Measurements from ENCODE around the gene IRX6.

Gene IRX6

DNA sequence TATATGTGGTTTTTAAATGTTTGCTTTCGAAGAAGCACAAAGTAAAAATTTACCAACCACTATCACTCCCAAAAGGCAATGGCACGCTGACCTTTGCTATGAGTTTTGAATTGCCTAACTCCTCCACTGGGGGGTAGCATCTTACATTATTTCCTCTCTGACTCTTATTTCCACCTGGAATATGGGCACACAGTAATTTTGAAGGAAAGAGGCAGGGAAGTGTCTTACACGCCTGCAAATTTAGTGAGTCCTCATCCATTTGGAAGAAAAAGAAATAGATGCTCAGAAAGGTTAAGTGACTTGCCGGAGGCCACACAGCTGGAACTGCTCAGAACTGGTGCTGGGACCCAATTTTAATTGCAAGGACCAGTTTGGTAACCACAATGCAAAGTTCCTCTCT is 29.9 kb upstream of the IRX6 start:
- Mint-ChIP-seq H3K36me3 (ENCODE audit: low read depth) (no peaks in the 10 kb centered on the region), H3K4me3 (no peak overlapping the region), H3K4me1 (ENCODE audit: low read depth) (no peaks in the 10 kb centered on the region), H3K27me3 (peaks cover 2% of the 10 kb centered on the region), H3K9me3 (no peaks in the 10 kb centered on the region), H3K27ac (no peak overlapping the region)
- intact Hi-C loops (cut with micrococcal nuclease), result no loop called here

DNA sequence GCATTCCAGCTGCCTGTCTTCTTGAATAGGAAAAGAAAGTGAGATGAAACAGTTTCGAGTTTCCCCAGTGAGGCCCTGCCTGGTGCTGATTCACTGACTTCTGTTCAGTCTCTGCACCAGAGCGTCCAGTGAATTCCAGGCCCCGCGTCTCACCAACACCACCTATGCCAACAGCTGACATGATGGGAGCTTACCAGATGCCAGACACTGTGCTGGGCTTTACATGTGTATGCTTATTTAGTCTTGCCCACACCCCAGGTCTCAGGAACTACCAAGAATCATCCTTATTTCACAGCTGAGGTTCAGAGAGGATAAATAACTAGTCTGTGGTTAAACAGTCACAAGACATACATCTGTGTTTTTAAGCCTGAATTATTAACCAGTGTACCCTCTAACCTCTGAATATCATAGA is 29.1 kb upstream of the IRX6 start:
- Mint-ChIP-seq H3K4me1 (ENCODE audit: low read depth) (no peaks in the 10 kb centered on the region), H3K36me3 (ENCODE audit: low read depth) (no peaks in the 10 kb centered on the region), H3K4me3 (no peak overlapping the region), H3K9me3 (no peaks in the 10 kb centered on the region), H3K27me3 (peaks cover 2% of the 10 kb centered on the region), H3K27ac (no peak overlapping the region)
- intact Hi-C loops (cut with micrococcal nuclease), result no loop called here

DNA sequence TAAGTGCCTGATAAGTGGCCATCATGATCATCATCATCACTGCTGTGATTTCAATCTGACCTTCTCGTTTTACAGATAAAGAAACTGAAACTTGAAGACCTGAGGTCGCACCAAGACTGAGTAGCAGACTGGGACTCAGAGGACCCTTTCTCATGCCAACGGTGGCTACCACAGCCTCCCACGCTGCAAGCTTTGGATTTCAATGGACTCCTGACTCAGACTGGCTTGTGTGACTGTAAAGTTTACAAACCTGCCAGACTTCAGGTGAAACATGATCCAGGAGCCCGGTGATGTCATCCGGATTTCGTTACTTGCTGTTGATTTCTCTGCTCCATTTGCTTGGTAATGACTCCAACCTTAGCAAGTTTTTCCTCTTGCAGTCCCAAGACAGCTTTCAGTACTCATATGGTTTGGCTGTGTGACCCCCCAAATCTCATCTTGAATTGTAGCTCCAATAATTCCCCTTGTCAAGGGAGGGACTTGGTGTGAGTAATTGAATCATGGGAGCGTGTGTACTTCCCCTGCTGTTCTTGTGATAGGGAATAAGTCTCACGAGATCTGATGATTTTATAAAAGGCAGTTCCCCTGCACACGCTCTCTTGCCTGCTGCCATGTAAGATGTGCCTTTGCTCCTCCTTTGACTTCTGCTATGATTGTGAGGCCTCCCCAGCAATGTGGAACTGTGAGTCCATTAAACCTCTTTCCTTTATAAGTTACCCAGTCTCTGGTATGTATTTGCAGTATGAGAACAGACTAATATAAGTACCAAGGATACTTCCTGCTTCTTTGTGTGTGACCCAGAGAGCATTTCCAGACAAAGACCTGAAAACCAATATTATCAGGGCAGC is 26.7 kb upstream of the IRX6 start:
- H3K36me3 Mint-ChIP-seq (ENCODE audit: low read depth), result no peaks in the 10 kb centered on the region
- no peaks in the 10 kb centered on the region for H3K4me1 Mint-ChIP-seq (ENCODE audit: low read depth)
- no peak overlapping the region for H3K4me3 Mint-ChIP-seq
- no peaks in the 10 kb centered on the region for H3K9me3 Mint-ChIP-seq
- H3K27me3 Mint-ChIP-seq, result peaks cover 10% of the 10 kb centered on the region
- intact Hi-C loops (cut with micrococcal nuclease), result no loop called here
- H3K27ac Mint-ChIP-seq, result no peak overlapping the region

DNA sequence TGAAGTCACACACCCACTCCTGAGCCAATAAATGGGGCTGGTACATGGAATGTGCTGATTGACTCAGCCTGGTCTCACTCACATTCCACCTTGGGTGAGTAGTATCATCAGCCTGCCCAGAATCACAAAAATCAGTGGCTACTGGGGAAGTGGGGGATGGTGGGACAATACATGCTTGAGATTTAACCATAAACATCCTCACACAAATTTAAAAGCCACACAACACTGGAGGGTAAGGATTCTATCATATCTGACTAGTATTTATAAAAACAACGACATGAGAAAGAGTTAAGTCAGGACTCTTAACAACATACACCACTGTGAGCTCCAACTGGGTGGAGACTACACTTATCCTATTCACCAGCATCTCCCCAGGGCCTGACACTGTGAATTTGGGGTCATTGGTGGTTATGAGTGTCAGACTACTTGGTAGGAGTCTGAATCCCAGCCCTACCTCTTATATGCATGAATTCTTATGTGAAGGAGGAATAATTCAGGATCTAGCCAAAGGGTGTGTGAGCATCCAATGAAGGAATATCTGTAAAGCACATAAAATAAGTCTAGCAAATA is 26.0 kb upstream of the IRX6 start:
- no peaks in the 10 kb centered on the region for H3K36me3 Mint-ChIP-seq (ENCODE audit: low read depth)
- peaks cover 14% of the 10 kb centered on the region for H3K27me3 Mint-ChIP-seq
- H3K4me1 Mint-ChIP-seq (ENCODE audit: low read depth), result no peaks in the 10 kb centered on the region
- no peak overlapping the region for H3K27ac Mint-ChIP-seq
- no peak overlapping the region for H3K4me3 Mint-ChIP-seq
- intact Hi-C loops (cut with micrococcal nuclease), result no loop called here
- H3K9me3 Mint-ChIP-seq, result no peaks in the 10 kb centered on the region

DNA sequence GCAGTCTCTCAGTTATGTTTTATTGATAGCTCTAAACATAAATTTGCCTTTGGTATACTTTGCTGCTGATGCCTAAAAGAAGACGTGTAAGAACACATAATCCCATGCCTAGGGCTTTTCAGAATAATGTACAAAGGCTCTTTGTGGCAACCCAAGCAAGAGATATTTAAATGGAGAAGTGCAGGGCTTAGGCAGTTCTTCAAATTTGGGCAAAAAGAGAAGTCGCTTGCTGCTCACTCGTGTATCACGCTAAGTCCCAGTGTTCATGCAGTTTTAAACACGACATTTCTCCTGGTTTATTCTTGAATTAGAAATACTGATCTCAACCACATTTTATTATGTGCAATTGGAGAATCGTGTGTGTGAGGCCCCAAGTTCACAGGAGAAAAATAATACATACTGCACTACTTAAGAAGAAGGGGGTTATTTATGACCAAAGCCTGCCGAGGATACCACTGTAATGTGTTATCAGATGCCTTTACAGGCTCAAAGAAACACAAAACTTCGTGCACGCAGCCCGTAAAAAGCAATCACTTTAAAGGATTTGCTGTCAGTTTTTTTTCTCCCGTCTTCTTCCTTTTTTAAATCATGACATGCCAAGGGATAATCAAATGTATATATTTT is 22.5 kb upstream of the IRX6 start:
- no peak overlapping the region for H3K27ac Mint-ChIP-seq
- intact Hi-C loops (cut with micrococcal nuclease), result no loop called here
- no peak overlapping the region for H3K4me3 Mint-ChIP-seq
- H3K4me1 Mint-ChIP-seq (ENCODE audit: low read depth), result no peaks in the 10 kb centered on the region
- no peaks in the 10 kb centered on the region for H3K36me3 Mint-ChIP-seq (ENCODE audit: low read depth)
- no peaks in the 10 kb centered on the region for H3K9me3 Mint-ChIP-seq
- peaks cover 14% of the 10 kb centered on the region for H3K27me3 Mint-ChIP-seq

DNA sequence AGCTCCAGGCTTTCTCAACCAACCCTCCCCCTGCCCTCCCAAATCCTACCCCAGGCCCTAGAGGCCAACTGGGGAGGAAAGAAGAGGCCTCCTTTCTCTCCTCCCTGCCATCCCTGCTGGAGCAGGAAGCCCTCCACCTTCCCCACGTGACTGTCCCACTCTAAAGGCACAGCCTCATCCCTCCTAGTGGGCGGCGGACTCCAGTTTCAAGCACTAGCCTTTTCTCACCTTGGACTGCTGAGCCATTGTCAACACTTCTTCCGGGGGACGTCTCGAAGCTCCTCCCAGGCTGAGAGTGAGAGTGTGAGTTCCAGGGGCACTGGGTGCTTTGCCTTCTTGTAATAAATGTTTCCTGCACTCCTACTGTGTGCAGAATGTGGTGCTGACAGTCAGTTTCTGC is 21.4 kb upstream of the IRX6 start:
- Mint-ChIP-seq H3K27me3 (peaks cover 16% of the 10 kb centered on the region), H3K36me3 (ENCODE audit: low read depth) (no peaks in the 10 kb centered on the region), H3K9me3 (no peaks in the 10 kb centered on the region), H3K27ac (no peak overlapping the region), H3K4me1 (ENCODE audit: low read depth) (no peaks in the 10 kb centered on the region), H3K4me3 (no peak overlapping the region)
- intact Hi-C loops (cut with micrococcal nuclease), result no loop called here

DNA sequence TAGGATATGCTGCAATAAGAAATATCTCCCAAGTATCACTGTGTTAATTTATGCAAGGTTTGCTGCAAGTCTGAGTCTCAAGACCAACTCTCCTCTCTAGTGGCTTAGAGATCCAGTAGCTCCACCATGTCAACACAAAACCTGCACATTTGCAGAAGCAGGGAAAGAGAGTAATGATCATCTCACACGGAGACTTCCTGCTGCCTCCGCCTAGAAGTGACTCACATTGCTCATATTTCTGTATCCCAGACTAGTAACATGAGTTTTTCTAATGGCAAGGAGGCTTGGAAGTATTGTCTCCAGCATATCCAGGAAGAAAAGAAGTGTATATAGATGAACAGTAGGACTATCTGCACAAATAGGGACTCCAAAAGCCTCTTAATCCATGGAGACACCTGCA is 15.0 kb upstream of the IRX6 start:
- no peaks in the 10 kb centered on the region for H3K4me1 Mint-ChIP-seq (ENCODE audit: low read depth)

DNA sequence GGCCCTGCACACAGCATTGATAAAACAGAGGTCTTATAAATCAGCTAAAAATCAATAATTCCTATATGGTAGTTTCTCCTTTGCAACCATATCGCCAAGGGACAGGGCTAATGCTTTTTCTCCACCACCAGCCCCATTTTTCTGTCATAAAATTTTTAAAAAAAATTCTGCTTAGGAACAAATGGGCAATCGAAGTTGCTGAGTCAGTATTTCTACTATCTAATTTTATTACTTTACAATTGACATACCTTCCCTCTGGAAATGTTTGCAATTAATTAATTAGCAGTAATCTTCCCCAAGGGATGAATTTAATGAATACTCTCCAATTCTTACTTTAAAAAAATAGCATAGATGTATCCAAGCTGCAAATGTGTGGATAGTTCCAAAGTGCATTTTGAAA is 1.7 kb upstream of the IRX6 start:
- H3K9me3 Mint-ChIP-seq, result no peaks in the 10 kb centered on the region
- H3K27ac Mint-ChIP-seq, result no peak overlapping the region
- intact Hi-C loops (cut with micrococcal nuclease), result no loop called here
- H3K4me1 Mint-ChIP-seq (ENCODE audit: low read depth), result peaks cover 9% of the 10 kb centered on the region
- peaks cover 65% of the 10 kb centered on the region for H3K27me3 Mint-ChIP-seq
- H3K36me3 Mint-ChIP-seq (ENCODE audit: low read depth), result no peaks in the 10 kb centered on the region
- no peak overlapping the region for H3K4me3 Mint-ChIP-seq

More for the DNA sequence above, 15.0 kb upstream of the IRX6 start:
- intact Hi-C loops (cut with micrococcal nuclease), result no loop called here
- Mint-ChIP-seq H3K36me3 (ENCODE audit: low read depth) (no peaks in the 10 kb centered on the region), H3K27me3 (peaks cover 14% of the 10 kb centered on the region), H3K27ac (no peak overlapping the region), H3K9me3 (no peaks in the 10 kb centered on the region), H3K4me3 (no peak overlapping the region)

DNA sequence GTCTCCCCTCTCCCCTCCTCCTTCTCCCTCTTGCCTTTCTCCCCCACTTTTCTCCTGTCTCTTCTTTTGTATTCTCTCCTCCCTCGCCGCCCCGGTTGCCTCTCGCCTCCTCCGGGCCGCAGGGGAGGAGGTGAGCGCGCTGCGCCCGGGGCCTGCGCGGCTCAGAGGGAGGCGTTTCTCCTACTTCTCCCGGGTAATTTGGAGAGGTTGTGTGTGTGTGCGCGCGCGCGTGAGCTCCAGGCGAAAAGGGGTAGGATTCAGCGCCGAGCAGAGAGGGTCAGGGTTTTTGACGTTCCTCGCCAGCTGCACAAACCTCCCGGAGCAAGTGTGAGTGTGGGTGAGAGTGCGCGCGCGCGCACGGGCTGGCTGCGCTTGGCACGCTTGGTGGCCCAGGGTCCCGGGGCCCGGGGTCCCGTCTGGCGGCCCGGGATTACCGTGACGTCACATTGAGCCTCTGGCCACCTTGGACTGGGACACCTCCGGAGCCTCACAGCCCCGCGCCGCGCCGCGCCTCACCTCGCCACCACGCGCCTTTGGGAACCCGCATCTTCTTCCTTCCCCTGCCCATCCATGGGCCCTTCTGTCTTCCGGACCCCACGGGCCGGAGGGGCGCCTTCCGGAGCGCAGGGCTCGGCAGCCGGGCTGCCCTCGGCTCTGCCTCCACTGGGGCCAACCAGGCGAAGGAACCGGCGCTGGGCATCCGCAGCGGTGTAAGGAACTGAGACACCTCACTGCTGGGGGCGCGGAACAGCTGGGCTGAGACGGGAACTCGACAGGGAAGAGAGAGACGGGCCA is 479 bp downstream of the IRX6 start:
- Mint-ChIP-seq H3K9me3 (no peaks in the 10 kb centered on the region), H3K27me3 (peaks cover 84% of the 10 kb centered on the region), H3K36me3 (ENCODE audit: low read depth) (no peaks in the 10 kb centered on the region), H3K4me3 (no peak overlapping the region), H3K27ac (no peak overlapping the region), H3K4me1 (ENCODE audit: low read depth) (peaks cover 9% of the 10 kb centered on the region)
- intact Hi-C loops (cut with micrococcal nuclease), result no loop called here

DNA sequence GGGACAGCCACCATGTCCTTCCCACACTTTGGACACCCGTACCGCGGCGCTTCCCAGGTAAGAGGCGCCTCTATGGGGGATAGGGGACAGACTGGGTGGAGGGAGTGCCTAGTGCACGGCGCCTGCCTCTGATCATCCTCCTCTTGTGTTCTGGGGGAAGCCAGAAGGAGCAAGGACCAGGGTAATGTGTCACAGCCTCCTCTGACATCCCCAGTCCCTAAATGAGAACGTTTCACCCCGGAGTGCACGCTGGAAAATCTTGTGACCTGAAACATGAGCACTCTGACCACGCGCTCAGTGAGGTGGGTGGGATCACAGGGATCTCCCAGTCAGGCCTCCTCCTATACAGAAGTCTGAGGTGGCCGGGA is 1.1 kb downstream of the IRX6 start:
- no peak overlapping the region for H3K4me3 Mint-ChIP-seq
- no peaks in the 10 kb centered on the region for H3K9me3 Mint-ChIP-seq
- H3K4me1 Mint-ChIP-seq (ENCODE audit: low read depth), result peaks cover 9% of the 10 kb centered on the region
- H3K36me3 Mint-ChIP-seq (ENCODE audit: low read depth), result no peaks in the 10 kb centered on the region
- intact Hi-C loops (cut with micrococcal nuclease), result no loop called here
- H3K27me3 Mint-ChIP-seq, result peaks cover 87% of the 10 kb centered on the region
- no peak overlapping the region for H3K27ac Mint-ChIP-seq

DNA sequence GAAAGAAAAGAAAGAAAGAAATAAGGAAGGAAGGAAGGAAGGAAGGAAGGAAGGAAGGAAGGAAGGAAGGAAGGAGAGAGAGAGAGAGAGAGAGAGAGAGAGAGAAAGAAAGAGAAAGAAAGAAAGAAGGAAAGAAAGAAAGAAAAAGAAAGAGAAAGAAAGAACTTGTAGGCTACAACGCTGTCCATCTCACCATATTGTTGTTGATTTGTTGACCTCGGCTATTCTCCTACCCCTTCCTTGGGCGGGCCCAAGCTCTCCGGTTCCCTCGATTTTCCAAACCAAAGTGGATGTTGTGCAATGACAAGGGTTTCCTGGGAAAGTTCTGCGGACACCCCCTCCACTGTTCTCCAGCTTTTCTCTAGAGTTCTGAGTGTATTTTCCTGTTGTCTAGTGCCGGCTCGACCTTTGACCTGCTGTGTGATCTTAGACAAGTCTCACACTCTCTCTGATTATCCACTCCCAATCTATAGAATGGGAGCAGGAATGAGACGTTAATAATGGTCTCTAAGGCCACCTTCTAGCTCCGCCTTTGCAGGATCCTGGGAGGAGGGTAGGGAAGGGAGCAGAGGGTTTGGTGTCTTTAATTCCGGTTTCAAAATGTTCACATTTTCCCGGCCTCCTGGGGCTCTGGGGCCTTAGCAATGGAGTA is 1.6 kb downstream of the IRX6 start:
- no peak overlapping the region for H3K4me3 Mint-ChIP-seq
- H3K9me3 Mint-ChIP-seq, result no peaks in the 10 kb centered on the region
- H3K36me3 Mint-ChIP-seq (ENCODE audit: low read depth), result no peaks in the 10 kb centered on the region
- H3K4me1 Mint-ChIP-seq (ENCODE audit: low read depth), result peaks cover 9% of the 10 kb centered on the region
- intact Hi-C loops (cut with micrococcal nuclease), result no loop called here
- H3K27me3 Mint-ChIP-seq, result peaks cover 89% of the 10 kb centered on the region
- H3K27ac Mint-ChIP-seq, result no peak overlapping the region

DNA sequence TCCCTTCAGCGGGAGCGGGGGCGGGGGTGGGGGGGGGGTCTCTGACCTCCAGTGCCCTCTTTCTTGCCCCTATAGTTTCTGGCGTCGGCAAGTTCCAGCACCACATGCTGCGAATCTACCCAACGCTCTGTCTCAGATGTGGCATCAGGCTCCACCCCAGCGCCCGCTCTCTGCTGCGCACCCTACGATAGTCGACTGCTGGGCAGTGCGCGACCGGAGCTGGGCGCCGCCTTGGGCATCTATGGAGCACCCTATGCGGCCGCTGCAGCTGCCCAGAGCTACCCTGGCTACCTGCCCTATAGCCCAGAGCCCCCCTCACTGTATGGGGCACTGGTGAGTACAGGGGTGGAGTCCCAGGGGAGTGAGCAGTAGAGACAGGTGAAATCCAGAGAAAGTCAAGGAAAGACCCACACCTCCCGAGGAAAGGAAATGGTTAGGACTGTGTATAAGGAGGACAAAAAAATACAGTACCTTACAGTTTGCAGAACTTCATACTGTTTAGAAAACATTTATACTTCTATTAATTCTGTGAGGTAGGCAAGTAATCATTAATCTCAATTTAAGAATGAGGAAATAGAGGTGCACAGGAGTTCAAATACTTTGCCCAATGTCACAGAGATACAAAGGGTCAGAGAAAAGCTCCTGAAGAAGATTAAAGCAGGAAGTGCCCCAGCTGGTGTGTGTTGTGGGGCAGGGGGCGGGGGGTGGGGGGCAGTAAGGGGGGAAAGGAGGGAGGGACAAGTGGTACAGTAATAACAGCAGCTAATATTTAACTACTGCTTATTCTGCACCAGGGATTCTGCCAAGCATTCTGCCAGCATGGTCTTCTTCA is 2.5 kb downstream of the IRX6 start:
- Mint-ChIP-seq H3K27ac (no peak overlapping the region), H3K27me3 (peaks cover 90% of the 10 kb centered on the region), H3K9me3 (no peaks in the 10 kb centered on the region), H3K4me1 (ENCODE audit: low read depth) (peaks cover 9% of the 10 kb centered on the region), H3K36me3 (ENCODE audit: low read depth) (no peaks in the 10 kb centered on the region), H3K4me3 (no peak overlapping the region)
- intact Hi-C loops (cut with micrococcal nuclease), result no loop called here
